DOHH2 (cell line): ENCODE results near the gene DCLK1.

Experiments
- H3F3A ChIP-seq: fragments of 200-600 bp; sonication (generic), shearing (Covaris generic); 2 replicates; pipeline ENCODE4 v1.6.0; 2016; ENCODE audit warnings: antibody characterized with exemption, mild to moderate bottlenecking; ENCODE audit not compliant: control insufficient read depth, insufficient read depth
- H3K27ac ChIP-seq: fragments of 200-600 bp; sonication (generic); 2 replicates; pipeline ENCODE4 v1.5.1; 2014; ENCODE audit warnings: low read depth, mild to moderate bottlenecking, low read length, moderate library complexity
- H3K27me3 ChIP-seq: fragments of 200-600 bp; sonication (generic); 2 replicates; pipeline ENCODE4 v1.6.1; 2014; ENCODE audit warnings: mild to moderate bottlenecking, low read length, mixed read lengths; ENCODE audit not compliant: control insufficient read depth
- H3K36me3 ChIP-seq: fragments of 200-600 bp; sonication (generic); 2 replicates; pipeline ENCODE4 v1.6.1; 2014; ENCODE audit warnings: mild to moderate bottlenecking, low read length, moderate library complexity, mixed read lengths; ENCODE audit not compliant: control insufficient read depth
- H3K4me1 ChIP-seq: fragments of 200-600 bp; sonication (generic); 2 replicates; pipeline ENCODE4 v1.6.1; 2014; ENCODE audit warnings: mild to moderate bottlenecking, low read length, mixed read lengths; ENCODE audit not compliant: control insufficient read depth
- H3K4me2 ChIP-seq: fragments of 200-600 bp; sonication (generic); 2 replicates; pipeline ENCODE4 v1.6.0; 2014; ENCODE audit warnings: mild to moderate bottlenecking, low read length, moderate library complexity
- H3K4me3 ChIP-seq: fragments of 200-600 bp; sonication (generic); 2 replicates; pipeline ENCODE4 v1.5.1; 2014; ENCODE audit warnings: mild to moderate bottlenecking, low read length, mixed read lengths
- H3K79me2 ChIP-seq: fragments of 200-600 bp; sonication (generic); 2 replicates; pipeline ENCODE4 v1.6.1; 2014; ENCODE audit warnings: mild to moderate bottlenecking, low read length, mixed read lengths; ENCODE audit not compliant: control insufficient read depth
- H3K9me2 ChIP-seq: fragments of 200-600 bp; sonication (generic); replicated peaks from 2 replicates; pipeline ENCODE4 v1.6.1; 2014; ENCODE audit warnings: mild to moderate bottlenecking, low read length, mixed read lengths; ENCODE audit not compliant: control insufficient read depth
- H3K9me3 ChIP-seq: fragments of 200-600 bp; sonication (generic); 2 replicates; pipeline ENCODE4 v1.6.1; 2014; ENCODE audit warnings: antibody characterized with exemption, low read length, mixed read lengths; ENCODE audit not compliant: control insufficient read depth, insufficient read depth
- H4K20me1 ChIP-seq: fragments of 200-600 bp; sonication (generic); 2 replicates; pipeline ENCODE4 v1.6.0; 2014; ENCODE audit warnings: low read depth, mild to moderate bottlenecking, antibody characterized with exemption, low read length, moderate library complexity; ENCODE audit not compliant: control insufficient read depth, insufficient read depth
- CTCF ChIP-seq: fragments of 200-600 bp; sonication (generic); IDR thresholded peaks from one replicate; pipeline ENCODE4 v1.5.1; 2014; ENCODE audit warnings: antibody characterized with exemption, mild to moderate bottlenecking, low read depth, low read length; ENCODE audit not compliant: poor library complexity, severe bottlenecking
- EZH2phosphoT487 ChIP-seq: fragments of 200-600 bp; sonication (generic); IDR thresholded peaks from 2 replicates; pipeline ENCODE4 v1.6.1; 2017; ENCODE audit warnings: borderline replicate concordance, mild to moderate bottlenecking, antibody characterized with exemption, low read length, moderate library complexity, mixed read lengths

The DCLK1 gene

GRCh38 chr13:35792021-35792420 lies 339.2 kb downstream of the DCLK1 start:
- TF ChIP-seq CTCF (no peak), EZH2phosphoT487 (no peak)
- H3K9me3 ChIP-seq, result no peaks in the 10 kb centered on the region
- no peaks in the 10 kb centered on the region for H3K79me2 ChIP-seq
- no peaks in the 10 kb centered on the region for H3K27me3 ChIP-seq
- no peaks in the 10 kb centered on the region for H4K20me1 ChIP-seq
- H3K27ac ChIP-seq, result no peak overlapping the region
- H3F3A ChIP-seq, result no peaks in the 10 kb centered on the region
- H3K36me3 ChIP-seq, result no peaks in the 10 kb centered on the region
- no peak overlapping the region for H3K4me3 ChIP-seq
- no peaks in the 10 kb centered on the region for H3K4me1 ChIP-seq
- H3K9me2 ChIP-seq, result no peaks in the 10 kb centered on the region
- H3K4me2 ChIP-seq, result no peak overlapping the region

- Histone ChIP-seq H3K27me3 (no peaks in the 10 kb centered on the region), H3K27ac (no peak overlapping the region), H3K4me1 (no peaks in the 10 kb centered on the region), H3K79me2 (no peaks in the 10 kb centered on the region), H3F3A (no peaks in the 10 kb centered on the region), H3K4me2 (no peak overlapping the region), H3K36me3 (no peaks in the 10 kb centered on the region), H3K4me3 (no peak overlapping the region), H3K9me2 (no peaks in the 10 kb centered on the region), H4K20me1 (no peaks in the 10 kb centered on the region), H3K9me3 (no peaks in the 10 kb centered on the region)
- no peak for TF ChIP-seq EZH2phosphoT487
- no peak for TF ChIP-seq CTCF
These were observed 339.9 kb downstream of the DCLK1 start for GRCh38 chr13:35791184-35791851.

GRCh38 chr13:35789335-35790165 lies 341.6 kb downstream of the DCLK1 start:
- Histone ChIP-seq H3K36me3 (no peaks in the 10 kb centered on the region), H3K4me3 (no peak overlapping the region), H3K27ac (no peak overlapping the region), H4K20me1 (no peaks in the 10 kb centered on the region), H3K79me2 (no peaks in the 10 kb centered on the region), H3K4me2 (no peak overlapping the region), H3K9me2 (no peaks in the 10 kb centered on the region), H3K9me3 (no peaks in the 10 kb centered on the region), H3K27me3 (no peaks in the 10 kb centered on the region), H3F3A (no peaks in the 10 kb centered on the region), H3K4me1 (no peaks in the 10 kb centered on the region)
- TF ChIP-seq CTCF (peak; percentile 38), EZH2phosphoT487 (no peak)
